ENCODE results near the gene SLC1A5. TPM values are rescaled to one million over a fixed set of nuclear protein-coding genes. Genes with fewer than 3 reads are reported as not detected.
A peak's percentile ranks its signal among the peaks of the same experiment; 100 is the strongest.

Gene SLC1A5
- polyA plus RNA-seq, 1 donor = 84.9 TPM

DNA sequence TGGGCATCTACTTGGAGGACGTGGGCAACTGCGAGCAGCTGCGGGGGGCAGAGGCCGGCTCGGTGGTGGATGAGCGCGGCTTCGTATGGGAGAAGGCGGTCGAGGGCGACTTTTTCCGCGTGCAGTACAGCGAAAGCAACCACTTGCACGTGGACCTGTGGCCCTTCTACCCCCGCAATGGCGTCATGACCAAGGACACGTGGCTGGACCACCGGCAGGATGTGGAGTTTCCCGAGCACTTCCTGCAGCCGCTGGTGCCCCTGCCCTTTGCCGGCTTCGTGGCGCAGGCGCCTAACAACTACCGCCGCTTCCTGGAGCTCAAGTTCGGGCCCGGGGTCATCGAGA lies 31.9 kb downstream of the SLC1A5 start:
- no peak overlapping the region for H3K27ac ChIP-seq (ENCODE audit: low read length)
- no peak overlapping the region for H3K4me3 ChIP-seq (ENCODE audit: low read length)
- H3K4me1 ChIP-seq (ENCODE audit: control insufficient read depth, insufficient read depth, low read length) = no peaks in the 10 kb centered on the region
- no peaks in the 10 kb centered on the region for H3K27me3 ChIP-seq (ENCODE audit: control insufficient read depth, insufficient read depth, low read length)
- no peak for DNase-seq
- H3K36me3 ChIP-seq (ENCODE audit: control insufficient read depth, insufficient read depth, low read length) = peaks cover 17% of the 10 kb centered on the region
- H3K9me3 ChIP-seq (ENCODE audit: control insufficient read depth, low read depth, low read length) = no peaks in the 10 kb centered on the region
- WGBS (ENCODE audit: insufficient coverage, low lambda C conversion rate) = no CpG with 5 or more reads among the region's 30 CpGs

DNA sequence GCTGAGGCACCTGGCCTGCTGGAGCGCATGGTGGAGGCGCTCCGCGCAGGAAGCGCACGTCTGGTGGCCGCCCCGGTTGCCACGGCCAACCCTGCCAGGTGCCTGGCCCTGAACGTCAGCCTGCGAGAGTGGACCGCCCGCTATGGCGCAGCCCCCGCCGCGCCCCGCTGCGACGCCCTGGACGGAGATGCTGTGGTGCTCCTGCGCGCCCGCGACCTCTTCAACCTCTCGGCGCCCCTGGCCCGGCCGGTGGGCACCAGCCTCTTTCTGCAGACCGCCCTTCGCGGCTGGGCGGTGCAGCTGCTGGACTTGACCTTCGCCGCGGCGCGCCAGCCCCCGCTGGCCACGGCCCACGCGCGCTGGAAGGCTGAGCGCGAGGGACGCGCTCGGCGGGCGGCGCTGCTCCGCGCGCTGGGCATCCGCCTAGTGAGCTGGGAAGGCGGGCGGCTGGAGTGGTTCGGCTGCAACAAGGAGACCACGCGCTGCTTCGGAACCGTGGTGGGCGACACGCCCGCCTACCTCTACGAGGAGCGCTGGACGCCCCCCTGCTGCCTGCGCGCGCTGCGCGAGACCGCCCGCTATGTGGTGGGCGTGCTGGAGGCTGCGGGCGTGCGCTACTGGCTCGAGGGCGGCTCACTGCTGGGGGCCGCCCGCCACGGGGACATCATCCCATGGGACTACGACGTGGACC lies 32.4 kb downstream of the SLC1A5 start:
- Histone ChIP-seq H3K36me3 (ENCODE audit: control insufficient read depth, insufficient read depth, low read length) (peaks cover 17% of the 10 kb centered on the region), H3K27ac (ENCODE audit: low read length) (no peak overlapping the region), H3K27me3 (ENCODE audit: control insufficient read depth, insufficient read depth, low read length) (no peaks in the 10 kb centered on the region), H3K4me1 (ENCODE audit: control insufficient read depth, insufficient read depth, low read length) (no peaks in the 10 kb centered on the region), H3K9me3 (ENCODE audit: control insufficient read depth, low read depth, low read length) (no peaks in the 10 kb centered on the region), H3K4me3 (ENCODE audit: low read length) (no peak overlapping the region)
- no peak for DNase-seq
- no CpG with 5 or more reads among the region's 86 CpGs for WGBS (ENCODE audit: insufficient coverage, low lambda C conversion rate)

DNA sequence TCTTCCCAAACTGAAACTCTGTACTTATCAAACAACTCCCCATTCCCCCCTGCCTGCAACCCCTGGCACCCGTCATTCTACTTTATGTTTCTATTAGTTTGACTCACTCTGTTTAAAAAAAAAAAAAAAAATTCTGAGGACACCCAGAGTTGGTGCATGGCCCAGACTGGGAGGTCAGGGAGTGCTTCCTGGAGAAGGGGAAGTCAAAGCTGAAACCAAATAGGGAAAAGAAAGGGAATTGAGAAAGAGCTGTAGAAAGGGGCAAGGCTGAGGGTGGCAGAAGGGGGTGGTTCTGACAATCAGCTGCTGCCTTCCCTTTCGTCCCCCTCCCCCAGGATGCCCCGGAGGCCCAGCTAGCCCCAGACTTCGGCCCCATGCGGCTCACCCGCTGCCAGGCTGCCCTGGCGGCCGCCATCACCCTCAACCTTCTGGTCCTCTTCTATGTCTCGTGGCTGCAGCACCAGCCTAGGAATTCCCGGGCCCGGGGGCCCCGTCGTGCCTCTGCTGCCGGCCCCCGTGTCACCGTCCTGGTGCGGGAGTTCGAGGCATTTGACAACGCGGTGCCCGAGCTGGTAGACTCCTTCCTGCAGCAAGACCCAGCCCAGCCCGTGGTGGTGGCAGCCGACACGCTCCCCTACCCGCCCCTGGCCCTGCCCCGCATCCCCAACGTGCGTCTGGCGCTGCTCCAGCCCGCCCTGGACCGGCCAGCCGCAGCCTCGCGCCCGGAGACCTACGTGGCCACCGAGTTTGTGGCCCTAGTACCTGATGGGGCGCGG lies 33.1 kb downstream of the SLC1A5 start:
- Histone ChIP-seq H3K4me3 (ENCODE audit: low read length) (no peak overlapping the region), H3K27ac (ENCODE audit: low read length) (no peak overlapping the region), H3K9me3 (ENCODE audit: control insufficient read depth, low read depth, low read length) (no peaks in the 10 kb centered on the region), H3K4me1 (ENCODE audit: control insufficient read depth, insufficient read depth, low read length) (no peaks in the 10 kb centered on the region), H3K27me3 (ENCODE audit: control insufficient read depth, insufficient read depth, low read length) (no peaks in the 10 kb centered on the region), H3K36me3 (ENCODE audit: control insufficient read depth, insufficient read depth, low read length) (peaks cover 17% of the 10 kb centered on the region)
- WGBS (ENCODE audit: insufficient coverage, low lambda C conversion rate) = no CpG with 5 or more reads among the region's 39 CpGs
- no peak for DNase-seq

DNA sequence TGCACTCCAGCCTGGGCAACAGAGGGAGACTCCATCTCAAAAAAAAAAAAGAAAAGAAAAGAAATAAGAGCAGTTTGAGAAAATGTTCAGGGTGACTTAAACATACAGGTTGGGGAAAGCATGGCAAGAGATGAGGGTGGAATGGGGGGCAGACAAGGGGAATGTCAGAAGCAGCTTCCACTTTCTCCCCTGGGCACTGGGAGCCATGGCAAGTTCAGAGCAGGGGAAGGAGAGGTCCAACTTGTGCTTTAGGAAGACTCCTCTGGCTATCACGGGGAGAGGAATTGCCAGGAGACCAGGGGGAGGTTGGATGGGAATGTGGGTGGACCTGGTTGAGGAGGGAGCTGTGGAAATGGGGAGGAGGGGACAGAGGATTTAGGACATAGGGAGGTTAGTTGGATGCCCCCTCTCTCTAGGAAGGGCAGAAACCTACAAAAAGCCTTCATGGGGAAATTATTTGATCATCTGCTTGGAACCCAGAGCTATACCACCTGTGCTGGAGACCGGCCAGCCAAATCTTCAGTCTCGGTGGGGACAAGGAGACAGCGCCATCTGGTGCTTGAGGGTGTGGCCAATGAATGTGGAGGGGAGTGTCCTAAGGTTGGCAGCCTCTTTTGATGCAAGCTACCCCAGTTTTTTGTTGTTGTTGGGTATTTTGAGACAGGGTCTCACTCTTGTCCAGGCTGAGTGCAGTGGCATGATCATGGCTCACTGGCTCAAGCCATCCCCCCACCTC lies 34.8 kb downstream of the SLC1A5 start:
- no peaks in the 10 kb centered on the region for H3K4me1 ChIP-seq (ENCODE audit: control insufficient read depth, insufficient read depth, low read length)
- DNase-seq = peak in 1 of 2 donors; percentile 41
- no peak overlapping the region for H3K27ac ChIP-seq (ENCODE audit: low read length)
- H3K4me3 ChIP-seq (ENCODE audit: low read length) = no peak overlapping the region
- H3K9me3 ChIP-seq (ENCODE audit: control insufficient read depth, low read depth, low read length) = no peaks in the 10 kb centered on the region
- WGBS (ENCODE audit: insufficient coverage, low lambda C conversion rate) = no CpG with 5 or more reads among the region's 4 CpGs
- peaks cover 17% of the 10 kb centered on the region for H3K36me3 ChIP-seq (ENCODE audit: control insufficient read depth, insufficient read depth, low read length)
- H3K27me3 ChIP-seq (ENCODE audit: control insufficient read depth, insufficient read depth, low read length) = no peaks in the 10 kb centered on the region

DNA sequence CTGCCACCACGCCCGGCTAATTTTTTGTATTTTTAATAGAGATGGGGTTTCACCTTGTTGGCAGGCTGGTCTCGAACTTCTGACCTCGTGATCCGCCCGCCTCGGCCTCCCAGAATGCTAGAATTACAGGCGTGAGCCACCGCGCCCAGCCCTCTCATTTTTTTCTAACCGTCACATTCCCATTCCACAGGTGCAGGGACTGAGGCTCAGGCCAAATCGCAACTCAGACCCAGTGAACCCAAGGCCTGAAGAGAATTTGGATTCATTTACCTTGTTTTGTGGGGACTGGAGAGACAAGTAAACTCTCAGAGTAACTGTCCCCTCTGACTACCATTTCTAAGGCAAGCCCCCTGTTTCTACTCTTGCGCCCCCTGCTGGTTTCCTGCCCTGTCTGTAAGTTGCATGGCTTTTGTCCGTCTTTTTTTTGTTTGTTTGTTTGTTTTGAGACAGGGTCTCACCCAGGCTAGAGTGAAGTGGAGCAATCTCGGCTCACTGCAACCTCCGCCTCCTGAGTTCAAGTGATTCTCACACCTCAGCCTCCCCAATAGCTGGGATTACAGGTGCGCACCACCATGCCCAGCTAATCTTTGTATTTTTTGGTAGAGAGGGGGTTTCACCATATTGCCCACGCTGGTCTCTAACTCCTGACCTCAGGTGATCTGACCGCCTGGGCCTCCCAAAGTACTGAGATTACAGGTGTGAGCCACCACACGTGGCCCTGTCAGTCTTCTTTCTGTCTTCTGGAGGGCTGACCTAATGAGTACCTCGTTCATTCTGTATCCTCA lies 39.9 kb downstream of the SLC1A5 start:
- Histone ChIP-seq H3K4me1 (ENCODE audit: control insufficient read depth, insufficient read depth, low read length) (peaks cover 2% of the 10 kb centered on the region), H3K27me3 (ENCODE audit: control insufficient read depth, insufficient read depth, low read length) (no peaks in the 10 kb centered on the region), H3K36me3 (ENCODE audit: control insufficient read depth, insufficient read depth, low read length) (peaks cover 8% of the 10 kb centered on the region), H3K27ac (ENCODE audit: low read length) (no peak overlapping the region), H3K9me3 (ENCODE audit: control insufficient read depth, low read depth, low read length) (no peaks in the 10 kb centered on the region), H3K4me3 (ENCODE audit: low read length) (no peak overlapping the region)
- no peak for DNase-seq
- WGBS (ENCODE audit: insufficient coverage, low lambda C conversion rate) = no CpG with 5 or more reads among the region's 21 CpGs

DNA sequence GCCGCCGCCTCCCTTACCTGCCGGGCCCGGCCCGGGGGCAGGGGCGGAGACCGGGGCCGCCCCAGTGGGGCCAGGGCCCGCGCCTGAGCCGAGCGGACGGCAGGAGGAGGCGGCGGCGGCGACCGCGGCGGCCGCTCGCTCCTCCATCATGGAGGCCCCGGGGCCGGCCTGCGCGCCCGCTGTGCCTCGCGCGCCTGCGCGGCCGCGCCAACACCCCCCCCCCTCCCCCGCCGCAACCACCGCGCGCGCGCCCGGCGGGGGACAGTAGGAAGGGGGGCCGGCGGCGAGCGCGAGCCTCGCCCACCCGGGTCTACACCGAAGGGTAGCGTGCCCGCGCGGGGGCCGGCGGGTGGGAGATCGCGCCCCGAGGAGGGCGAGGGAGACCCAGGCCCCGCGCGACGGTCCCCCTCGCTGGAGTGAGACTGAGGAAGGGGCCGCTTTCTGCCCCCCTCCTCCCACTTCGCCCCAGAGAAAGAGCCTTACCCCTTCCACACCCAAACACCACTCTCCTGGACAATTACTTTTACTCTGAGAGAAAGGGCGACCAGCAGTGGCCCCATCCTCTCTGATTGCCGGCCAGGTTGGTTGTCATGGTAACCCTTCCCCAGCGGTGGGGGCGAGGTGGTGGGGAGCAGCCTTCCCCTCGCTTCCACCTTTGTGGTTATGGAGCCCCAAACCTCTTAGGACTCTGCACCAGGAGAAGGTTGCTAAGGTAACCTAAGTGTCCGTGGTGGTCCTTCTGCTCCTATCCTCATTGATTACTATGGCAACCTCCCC lies 41.9 kb downstream of the SLC1A5 start, which contains the start of gene STRN4:
Gene STRN4, minus strand, starts transcription at position 170 of the 777 bp plus-strand sequence. Its CDS starts 20 bp downstream, at position 150.
- Histone ChIP-seq H3K27ac (ENCODE audit: low read length) (no peak within 1 kb of the TSS), H3K27me3 (ENCODE audit: control insufficient read depth, insufficient read depth, low read length) (no peaks in the 10 kb centered on the region), H3K9me3 (ENCODE audit: control insufficient read depth, low read depth, low read length) (no peaks in the 10 kb centered on the region), H3K4me3 (ENCODE audit: low read length) (peak within 1 kb of the TSS; percentile 97), H3K36me3 (ENCODE audit: control insufficient read depth, insufficient read depth, low read length) (peaks cover 5% of the 10 kb centered on the region), H3K4me1 (ENCODE audit: control insufficient read depth, insufficient read depth, low read length) (peaks cover 2% of the 10 kb centered on the region)
- no CpG with 5 or more reads among the region's 74 CpGs for WGBS (ENCODE audit: insufficient coverage, low lambda C conversion rate)
- peak in 1 of 2 donors; percentile 58 for DNase-seq

DNA sequence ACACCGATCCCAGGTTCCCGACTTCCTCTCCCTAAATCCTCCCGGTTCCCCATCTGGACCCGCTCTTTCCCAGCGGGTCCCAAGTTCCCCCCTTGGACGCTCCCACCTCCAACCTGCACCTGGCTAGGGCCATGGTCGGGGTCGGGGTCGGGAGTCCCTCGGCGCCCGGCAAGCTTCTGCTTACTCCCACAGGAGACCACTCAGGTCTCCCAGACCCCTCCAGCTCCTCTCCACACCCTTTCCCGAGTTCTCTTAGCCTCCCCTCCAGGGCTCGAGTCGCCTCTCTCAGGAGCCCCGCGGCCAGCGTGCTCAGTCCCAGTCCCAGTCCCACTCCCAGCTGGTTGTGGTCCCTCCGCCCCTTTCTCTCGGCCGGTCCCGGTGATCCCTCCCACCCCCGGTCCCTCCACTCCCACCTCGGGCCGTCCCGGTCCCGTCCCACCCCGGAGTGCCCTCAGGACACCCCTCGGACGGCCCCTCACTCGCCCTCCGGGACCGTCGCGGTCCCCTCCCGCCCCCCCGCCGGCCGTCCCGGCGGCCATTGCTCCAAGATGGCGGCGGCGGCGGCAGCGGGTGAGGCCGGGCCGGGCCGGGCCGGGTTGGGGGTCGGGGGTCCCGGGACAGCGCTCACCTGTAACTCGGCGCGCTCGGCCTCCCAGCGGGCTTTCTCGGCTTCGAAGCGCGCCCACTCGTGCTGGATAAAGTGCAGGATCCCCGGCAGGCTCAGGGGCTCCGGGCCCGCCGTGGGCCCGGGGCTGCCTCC lies 42.7 kb downstream of the SLC1A5 start, which contains the start of gene FKRP:
Gene FKRP, plus strand, starts transcription at position 537 of the 760 bp plus-strand sequence. CDS start 9,394 bp downstream, outside the sequence.
- no peaks in the 10 kb centered on the region for H3K9me3 ChIP-seq (ENCODE audit: control insufficient read depth, low read depth, low read length)
- no CpG with 5 or more reads among the region's 68 CpGs for WGBS (ENCODE audit: insufficient coverage, low lambda C conversion rate)
- H3K4me3 ChIP-seq (ENCODE audit: low read length) = peak within 1 kb of the TSS; percentile 97
- H3K27ac ChIP-seq (ENCODE audit: low read length) = no peak within 1 kb of the TSS
- H3K36me3 ChIP-seq (ENCODE audit: control insufficient read depth, insufficient read depth, low read length) = peaks cover 10% of the 10 kb centered on the region
- H3K4me1 ChIP-seq (ENCODE audit: control insufficient read depth, insufficient read depth, low read length) = peaks cover 2% of the 10 kb centered on the region
- no peaks in the 10 kb centered on the region for H3K27me3 ChIP-seq (ENCODE audit: control insufficient read depth, insufficient read depth, low read length)
- DNase-seq = peak in 1 of 2 donors; percentile 44

DNA sequence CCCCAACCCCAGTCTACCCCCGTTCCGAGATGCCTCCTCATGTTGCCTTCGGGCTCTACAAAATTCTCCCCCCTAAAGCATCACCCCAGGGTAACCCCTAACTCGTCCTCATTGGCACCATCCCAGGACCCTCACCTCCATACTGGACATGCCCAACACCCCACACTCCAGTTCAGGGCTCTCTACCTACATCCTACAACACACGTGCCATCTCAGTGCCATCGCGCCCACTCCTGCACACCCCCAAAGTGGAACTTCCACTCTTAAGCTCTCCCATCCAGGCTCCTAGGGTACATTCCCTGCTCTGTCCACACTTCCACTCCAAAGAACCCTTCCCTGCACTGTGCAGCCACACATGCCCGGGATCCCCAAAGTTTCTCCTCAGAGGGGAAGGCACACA lies 43.4 kb downstream of the SLC1A5 start:
- peak overlapping the region; percentile 97 for H3K4me3 ChIP-seq (ENCODE audit: low read length)
- no peak for DNase-seq
- WGBS (ENCODE audit: insufficient coverage, low lambda C conversion rate) = no CpG with 5 or more reads among the region's 8 CpGs
- H3K27ac ChIP-seq (ENCODE audit: low read length) = no peak overlapping the region
- no peaks in the 10 kb centered on the region for H3K9me3 ChIP-seq (ENCODE audit: control insufficient read depth, low read depth, low read length)
- peaks cover 2% of the 10 kb centered on the region for H3K4me1 ChIP-seq (ENCODE audit: control insufficient read depth, insufficient read depth, low read length)
- H3K27me3 ChIP-seq (ENCODE audit: control insufficient read depth, insufficient read depth, low read length) = no peaks in the 10 kb centered on the region
- H3K36me3 ChIP-seq (ENCODE audit: control insufficient read depth, insufficient read depth, low read length) = peaks cover 15% of the 10 kb centered on the region
